NCI-H1694 treated with DMSO at 0.1 percent for 48 hours (cell line): ENCODE data around the gene IL10RB.
"Not testable (repeated sequence)": the region's sequence is repeated elsewhere in the genome, so short reads cannot be mapped to it uniquely, and the experiment has no call there.

Experiments
- DNase-seq: peaks from one replicate; lab custom pipeline; 2025; lab: John Stamatoyannopoulos, UW

Gene IL10RB

GRCh38 chr21:33241846-33242245 lies 24.3 kb upstream of the IL10RB start:
- no peak for DNase-seq

DNA sequence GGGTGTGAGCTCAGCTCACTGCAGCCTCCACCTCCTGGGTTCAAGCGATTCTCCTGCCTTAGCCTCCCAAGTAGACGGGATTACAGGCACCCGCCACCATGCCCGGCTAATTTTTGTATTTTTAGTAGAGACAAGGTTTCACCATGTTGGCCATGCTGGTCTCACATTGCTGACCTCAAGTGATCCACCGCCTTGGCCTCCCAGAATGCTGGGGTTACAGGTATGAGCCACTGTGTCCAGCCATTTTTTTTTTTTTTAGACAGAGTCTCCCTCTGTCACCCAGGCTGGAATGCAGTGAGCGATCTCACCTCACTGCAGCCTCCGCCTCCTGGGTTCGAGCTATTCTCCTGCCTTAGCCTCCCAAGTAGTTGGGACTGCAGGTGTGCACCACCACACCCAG lies 23.3 kb upstream of the IL10RB start:
- DNase-seq: not testable (repeated sequence)

DNA sequence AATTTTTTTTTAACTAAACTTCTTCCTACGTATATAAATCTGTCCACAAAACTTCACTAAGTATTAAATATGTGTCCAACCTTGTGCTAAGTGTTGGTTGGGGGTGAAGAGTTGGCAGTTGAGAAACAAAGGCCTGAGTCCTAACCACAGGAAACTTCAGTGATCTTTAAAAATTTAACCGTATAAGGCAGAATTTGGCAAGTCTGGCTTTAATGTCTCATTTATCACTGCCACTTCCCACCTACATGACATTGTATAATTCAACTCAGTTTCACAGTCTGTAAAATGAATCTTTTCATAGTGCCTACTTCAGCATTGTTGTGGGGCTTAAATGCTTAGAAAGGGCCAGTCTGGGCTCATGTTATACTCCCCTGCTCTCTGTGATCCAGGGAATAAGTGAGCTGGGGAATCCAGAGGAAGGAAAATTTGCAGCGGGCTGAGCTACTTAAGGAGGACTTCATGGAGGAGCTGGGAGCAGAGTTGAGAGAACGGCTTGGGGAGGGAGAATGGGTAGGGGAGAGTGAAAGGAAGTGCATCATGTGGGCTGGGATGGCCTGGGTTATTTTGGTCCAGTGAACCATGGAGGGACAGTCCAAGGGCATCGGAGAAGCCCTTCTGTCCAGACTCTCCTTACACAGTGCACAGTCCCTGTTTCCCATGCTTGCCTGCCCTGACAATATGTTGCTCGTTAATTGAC lies 21.9 kb upstream of the IL10RB start:
- DNase-seq: no peak

DNA sequence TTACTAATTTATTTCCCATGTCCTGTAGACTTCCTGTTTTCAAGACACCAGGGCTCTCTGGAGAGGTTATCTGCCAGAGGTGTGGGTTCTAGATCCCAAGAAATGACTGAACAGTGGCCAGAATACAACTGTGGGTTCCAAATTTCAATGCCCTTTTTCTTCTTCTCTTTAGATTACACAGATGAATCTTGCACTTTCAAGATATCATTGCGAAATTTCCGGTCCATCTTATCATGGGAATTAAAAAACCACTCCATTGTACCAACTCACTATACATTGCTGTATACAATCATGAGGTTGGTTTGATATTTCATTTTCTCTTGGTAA lies 21.4 kb upstream of the IL10RB start:
- no peak for DNase-seq

DNA sequence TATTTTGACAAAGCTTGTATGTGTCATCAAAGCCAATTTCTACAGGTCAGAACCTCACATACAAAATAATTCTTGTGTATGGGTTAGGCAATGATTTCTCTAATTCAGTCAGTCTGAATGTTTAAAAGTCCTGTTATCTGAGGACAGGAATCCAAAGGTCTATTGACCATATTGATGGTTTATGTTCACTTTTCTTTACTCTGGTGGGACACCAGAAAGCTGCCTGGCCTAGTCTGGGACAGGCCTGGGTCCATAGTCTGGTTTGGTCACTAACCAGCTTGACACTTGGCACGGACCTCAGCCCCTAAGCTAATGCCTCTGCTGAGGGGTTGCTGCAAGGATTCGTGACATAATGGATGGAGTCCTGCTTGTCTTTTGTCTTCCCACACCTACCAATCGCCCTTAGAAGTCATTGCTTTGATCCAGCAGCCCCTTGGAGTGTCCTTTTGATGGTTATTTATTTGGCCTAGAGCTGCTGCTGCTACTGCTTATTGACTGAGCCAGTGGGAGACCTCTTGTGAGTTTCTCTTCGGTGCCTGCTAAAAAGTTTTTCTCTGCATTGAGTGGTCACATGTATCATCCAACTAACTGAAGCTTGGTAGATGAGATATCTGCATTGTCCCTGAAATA lies 20.8 kb upstream of the IL10RB start:
- DNase-seq: no peak

DNA sequence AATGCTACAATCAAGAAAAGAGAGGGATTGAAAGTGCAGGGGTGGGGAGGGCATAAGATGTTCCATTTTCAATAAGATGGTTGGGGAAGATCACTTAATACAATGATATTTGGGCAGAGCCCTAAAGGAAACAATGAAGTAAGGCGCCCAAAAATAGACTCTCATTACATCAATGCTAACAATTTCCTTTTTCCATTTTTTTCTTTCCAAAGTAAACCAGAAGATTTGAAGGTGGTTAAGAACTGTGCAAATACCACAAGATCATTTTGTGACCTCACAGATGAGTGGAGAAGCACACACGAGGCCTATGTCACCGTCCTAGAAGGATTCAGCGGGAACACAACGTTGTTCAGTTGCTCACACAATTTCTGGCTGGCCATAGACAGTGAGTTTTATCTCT lies 19.7 kb upstream of the IL10RB start:
- no peak for DNase-seq

DNA sequence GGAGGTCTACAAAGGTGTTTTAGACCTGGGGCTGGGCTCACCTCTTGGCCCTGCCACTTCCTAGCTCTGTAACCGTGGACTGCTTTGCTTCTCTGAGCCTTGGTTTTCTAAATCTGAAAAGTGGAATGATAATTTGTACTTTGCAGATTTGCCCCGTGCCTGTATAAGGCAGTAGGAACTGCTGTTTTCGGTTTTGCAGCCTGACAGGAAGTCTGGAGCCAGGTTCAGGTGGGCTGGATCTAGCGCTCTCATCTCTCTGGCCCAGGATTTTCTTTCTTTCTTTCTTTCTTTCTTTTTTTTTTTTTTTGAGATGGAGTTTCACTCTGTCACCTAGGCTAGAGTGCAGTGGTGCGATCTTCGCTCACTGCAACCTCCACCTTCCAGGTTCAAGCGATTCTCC lies 19.2 kb upstream of the IL10RB start:
- no peak for DNase-seq

- peak; percentile 94 for DNase-seq
Measured at GRCh38 chr21:33247599-33247998, 18.6 kb upstream of the IL10RB start.

GRCh38 chr21:33249331-33250002 lies 16.7 kb upstream of the IL10RB start:
- DNase-seq: no peak

DNA sequence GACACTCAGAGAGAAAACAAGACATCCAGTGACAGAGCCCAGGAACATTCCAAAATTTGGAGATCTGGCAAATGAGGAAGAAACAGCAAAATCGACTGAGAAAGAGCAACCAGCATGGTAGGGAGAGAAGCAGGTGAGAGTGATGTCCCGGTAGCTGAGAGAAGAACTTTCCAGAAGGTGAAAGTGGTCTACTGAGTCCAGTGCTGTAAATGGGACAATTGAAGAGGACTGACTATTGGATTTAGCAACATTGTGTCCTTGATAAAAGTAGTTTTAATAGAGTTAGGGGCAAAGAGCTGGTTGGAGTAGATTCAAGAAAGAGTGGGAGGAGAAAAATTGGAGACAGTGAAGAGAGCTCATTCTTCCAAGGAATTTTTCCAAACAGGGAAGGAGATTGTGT lies 15.0 kb upstream of the IL10RB start:
- DNase-seq: no peak

DNA sequence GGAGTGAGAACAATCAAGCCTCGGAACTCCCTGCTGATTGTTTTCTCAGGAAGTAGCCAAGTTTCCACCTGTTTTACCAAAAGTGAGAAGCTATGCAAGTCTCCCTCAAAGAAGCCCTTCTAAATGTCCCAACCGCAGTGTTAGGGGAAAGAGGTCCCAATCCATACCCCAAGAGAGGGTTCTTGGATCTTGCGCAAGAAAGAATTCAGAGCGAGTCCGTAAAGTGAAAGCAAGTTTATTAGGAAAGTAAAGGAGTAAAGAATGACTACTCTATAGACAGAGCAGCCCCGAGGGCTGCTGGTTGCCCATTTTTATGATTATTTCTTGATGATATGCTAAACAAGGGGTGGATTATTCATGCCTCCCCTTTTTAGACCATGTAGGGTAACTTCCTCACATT lies 12.8 kb upstream of the IL10RB start:
- DNase-seq: not testable (repeated sequence)

- no peak for DNase-seq
Measured at GRCh38 chr21:33254766-33255165, 11.4 kb upstream of the IL10RB start.

DNA sequence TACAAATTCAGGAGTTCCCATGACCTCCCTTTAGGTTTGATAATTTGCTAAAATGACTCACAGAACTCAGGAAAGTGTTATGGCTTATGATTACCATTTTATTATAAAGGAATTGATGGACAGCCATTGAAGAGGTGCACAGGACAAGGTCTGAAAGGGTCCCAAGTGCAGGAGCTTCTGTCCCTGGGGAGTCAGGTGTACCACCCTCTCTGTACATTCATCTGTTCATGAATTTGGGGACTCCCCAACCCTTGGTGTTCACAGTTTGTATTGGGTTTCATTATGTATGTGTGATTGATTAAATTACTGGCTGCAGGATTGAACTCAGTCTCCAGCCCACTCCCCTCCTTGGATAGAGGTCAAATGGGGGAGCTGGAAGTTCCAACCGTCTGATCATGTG lies 10.8 kb upstream of the IL10RB start:
- no peak for DNase-seq

DNA sequence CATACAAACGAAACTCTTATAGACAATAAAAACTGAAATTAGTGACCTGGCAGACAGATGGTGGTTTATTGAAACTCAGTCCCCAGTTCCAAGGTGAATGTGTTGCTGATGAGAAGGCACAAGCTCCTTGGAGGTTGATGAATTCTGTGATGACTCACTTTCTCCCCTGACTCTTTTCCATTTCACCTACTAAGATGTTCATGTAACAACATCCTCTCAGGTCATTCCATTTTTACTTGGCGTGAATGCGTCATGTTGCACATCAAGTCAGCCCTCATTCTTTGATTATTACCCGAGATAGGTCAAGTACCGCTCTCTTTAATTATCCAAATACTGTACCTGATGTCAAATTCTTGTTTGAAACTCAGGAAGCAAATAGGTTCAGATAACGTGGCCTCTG lies 10.1 kb upstream of the IL10RB start:
- DNase-seq: no peak

GRCh38 chr21:33257094-33257803 lies 8.9 kb upstream of the IL10RB start:
- no peak for DNase-seq

GRCh38 chr21:33258475-33258874 lies 7.7 kb upstream of the IL10RB start:
- DNase-seq: no peak

- DNase-seq: no peak
Measured at GRCh38 chr21:33259428-33259827, 6.7 kb upstream of the IL10RB start.

DNA sequence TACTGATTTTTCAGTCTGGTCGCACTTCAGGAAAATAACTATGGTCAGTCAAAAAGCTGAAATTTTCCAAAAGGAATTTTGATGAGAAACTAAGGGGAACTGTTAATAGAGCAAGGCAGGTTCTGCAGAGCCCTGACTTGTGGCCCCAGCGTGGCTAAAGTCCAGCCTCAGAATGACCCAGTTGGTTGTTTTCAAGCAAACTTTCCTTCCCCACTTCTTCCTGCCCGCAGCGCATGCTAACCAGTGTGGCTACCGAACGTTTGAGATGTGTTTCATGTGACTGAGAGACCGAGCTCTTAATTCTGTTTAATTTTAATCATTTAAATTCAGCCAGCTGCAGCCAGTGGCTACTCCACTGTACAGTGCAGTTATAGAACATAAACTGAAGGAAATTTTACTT lies 6.2 kb upstream of the IL10RB start:
- DNase-seq: no peak

DNA sequence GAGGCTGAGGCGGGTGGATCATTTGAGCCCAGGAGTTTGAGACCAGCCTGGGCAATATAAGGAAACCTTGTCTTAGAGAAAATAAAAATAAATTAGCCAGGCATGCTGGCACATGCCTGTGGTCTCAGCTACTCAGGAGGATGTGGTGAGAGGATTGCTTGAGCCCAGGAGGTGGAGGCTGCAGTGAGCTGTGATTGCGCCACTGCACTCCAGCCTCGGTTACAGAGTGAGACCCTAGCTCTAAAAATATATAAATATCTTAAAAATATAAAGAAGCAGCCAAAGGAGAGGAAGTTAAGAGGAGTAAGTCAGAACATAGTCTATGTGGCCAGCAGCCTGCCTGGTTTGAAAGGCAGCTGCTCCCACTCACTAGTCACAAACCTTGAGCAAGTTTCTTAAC lies 4.5 kb upstream of the IL10RB start:
- DNase-seq: peak; percentile 19

DNA sequence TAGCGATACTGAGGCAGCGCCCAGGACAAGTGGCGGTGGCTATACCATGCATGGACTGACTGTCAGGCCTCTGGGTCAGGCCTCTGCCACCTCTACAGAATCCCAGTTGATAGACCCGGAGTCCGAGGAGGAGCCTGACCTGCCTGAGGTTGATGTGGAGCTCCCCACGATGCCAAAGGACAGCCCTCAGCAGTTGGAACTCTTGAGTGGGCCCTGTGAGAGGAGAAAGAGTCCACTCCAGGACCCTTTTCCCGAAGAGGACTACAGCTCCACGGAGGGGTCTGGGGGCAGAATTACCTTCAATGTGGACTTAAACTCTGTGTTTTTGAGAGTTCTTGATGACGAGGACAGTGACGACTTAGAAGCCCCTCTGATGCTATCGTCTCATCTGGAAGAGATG lies 3.2 kb upstream of the IL10RB start:
- DNase-seq: no peak

DNA sequence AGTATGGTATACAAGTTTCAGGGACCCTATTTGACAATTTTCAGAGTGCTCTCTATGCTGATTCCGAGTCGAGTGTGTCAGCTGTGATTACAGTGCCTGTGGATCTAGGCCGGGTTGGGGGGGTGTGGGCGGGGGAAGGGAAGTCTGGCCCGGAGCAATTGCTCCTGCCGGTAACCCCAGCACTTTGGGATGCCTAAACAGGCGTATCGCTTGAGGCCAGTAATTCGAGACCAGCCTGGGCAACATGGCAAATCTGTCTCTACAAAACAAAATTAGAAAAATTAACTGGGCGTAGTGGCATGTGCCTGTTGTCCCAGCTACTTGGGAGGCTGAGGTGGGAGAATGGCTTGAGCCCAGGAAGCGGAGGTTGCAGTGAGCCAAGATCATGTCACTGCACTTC lies 1.6 kb upstream of the IL10RB start:
- no peak for DNase-seq

GRCh38 chr21:33265664-33266049 lies 510 bp upstream of the IL10RB start:
- peak; percentile 15 for DNase-seq

- DNase-seq: no peak
Measured at GRCh38 chr21:33266789-33267135, 595 bp downstream of the IL10RB start.
